HG02759 (cell line): ENCODE measurements around the gene LHFPL2.
"Not testable (repeated sequence)": the region's sequence is repeated elsewhere in the genome, so short reads cannot be mapped to it uniquely, and the experiment has no call there.

ENCODE experiments used
- ATAC-seq: cut with Tn5 transposase; IDR thresholded peaks from one replicate; pipeline ENCODE4 v1.9.1; 2021; ENCODE audit warnings: mild to moderate bottlenecking, moderate library complexity; ENCODE audit not compliant: unreplicated experiment

Gene LHFPL2

GRCh38 chr5:78622302-78622971 lies 26.1 kb downstream of the LHFPL2 start:
- ATAC-seq, result no peak

GRCh38 chr5:78621291-78621738 lies 27.3 kb downstream of the LHFPL2 start:
- no peak for ATAC-seq

DNA sequence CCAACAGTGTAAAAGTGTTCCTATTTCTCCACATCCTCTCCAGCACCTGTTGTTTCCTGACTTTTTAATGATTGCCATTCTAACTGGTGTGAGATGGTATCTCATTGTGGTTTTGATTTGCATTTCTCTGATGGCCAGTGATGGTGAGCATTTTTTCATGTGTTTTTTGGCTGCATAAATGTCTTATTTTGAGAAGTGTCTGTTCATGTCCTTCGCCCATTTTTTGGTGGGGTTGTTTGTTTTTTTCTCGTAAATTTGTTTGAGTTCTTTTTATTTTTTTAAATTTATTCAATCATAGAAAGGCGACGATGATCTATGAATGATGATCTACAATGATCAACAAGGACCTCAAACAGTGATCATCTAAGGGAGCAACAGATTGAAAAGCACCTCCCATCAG lies 28.5 kb downstream of the LHFPL2 start:
- ATAC-seq, result not testable (repeated sequence)

DNA sequence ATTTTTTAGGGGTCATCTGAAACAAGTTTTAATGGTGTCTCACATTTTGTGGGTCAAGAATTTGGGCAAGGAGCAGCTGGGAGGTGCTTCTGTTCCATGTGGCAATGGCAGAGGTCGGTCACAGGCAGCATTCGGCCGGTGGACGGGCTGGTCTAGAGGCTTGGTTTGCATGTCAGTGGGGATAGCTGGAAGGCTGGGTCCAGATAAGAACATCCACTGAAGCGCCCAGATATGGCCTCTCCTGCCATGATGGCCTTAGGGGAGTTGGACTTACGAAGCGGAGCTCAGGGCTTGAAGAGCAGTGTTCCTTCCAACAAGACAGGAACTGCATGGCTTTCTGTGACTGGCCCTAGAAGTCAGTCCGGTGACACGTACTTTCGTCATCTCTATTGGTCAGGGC lies 30.3 kb downstream of the LHFPL2 start:
- no peak for ATAC-seq

GRCh38 chr5:78615697-78616096 lies 32.9 kb downstream of the LHFPL2 start:
- ATAC-seq, result no peak

- no peak for ATAC-seq
Measured at GRCh38 chr5:78614816-78615215, 33.8 kb downstream of the LHFPL2 start.

- ATAC-seq, result no peak
Measured at GRCh38 chr5:78613756-78614155, 34.8 kb downstream of the LHFPL2 start.

GRCh38 chr5:78613151-78613533 lies 35.4 kb downstream of the LHFPL2 start:
- no peak for ATAC-seq

DNA sequence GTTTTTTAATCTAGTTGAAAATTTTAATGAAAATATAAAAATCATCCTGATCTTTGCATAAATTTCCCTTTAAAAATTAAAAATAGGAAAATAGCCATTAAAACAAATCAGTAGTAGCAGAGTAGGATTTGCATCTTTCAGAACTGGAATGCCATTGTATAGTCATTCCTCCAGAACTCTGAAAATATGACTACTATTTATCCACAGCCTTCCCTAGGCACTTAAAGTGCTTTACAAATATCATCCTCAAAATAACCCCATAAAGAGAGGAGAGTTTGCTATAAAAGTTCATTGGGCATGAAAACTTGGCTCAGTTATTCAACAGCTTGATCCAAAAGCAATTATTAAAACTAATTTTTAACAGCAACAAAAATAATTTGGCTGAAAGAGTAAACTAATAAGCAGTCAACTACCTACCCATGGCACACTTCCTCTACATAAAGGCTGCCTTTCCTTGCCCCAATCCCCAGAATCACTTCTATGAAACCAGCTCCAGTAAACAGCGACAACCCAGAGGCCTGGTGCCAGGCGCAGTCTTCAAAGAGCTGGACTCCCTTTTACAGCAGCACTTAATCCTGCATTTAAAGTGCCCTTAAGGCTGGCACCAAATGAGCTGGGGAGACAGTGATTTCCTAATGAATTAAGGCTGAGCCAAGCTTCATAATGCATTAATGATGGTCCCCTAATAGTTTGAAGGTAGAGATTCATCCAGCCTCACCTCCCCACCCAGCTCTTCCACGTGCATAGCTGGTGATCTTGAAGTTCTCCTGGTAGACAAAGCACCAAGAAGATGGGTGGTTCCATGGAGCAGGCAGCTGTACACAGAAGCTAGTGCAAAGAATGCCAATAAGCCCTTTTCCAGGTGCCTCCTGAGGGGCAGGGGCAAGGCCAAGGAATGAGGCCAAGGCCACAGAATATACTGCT lies 36.1 kb downstream of the LHFPL2 start:
- no peak for ATAC-seq

- no peak for ATAC-seq
Measured at GRCh38 chr5:78611126-78611605, 37.4 kb downstream of the LHFPL2 start.

DNA sequence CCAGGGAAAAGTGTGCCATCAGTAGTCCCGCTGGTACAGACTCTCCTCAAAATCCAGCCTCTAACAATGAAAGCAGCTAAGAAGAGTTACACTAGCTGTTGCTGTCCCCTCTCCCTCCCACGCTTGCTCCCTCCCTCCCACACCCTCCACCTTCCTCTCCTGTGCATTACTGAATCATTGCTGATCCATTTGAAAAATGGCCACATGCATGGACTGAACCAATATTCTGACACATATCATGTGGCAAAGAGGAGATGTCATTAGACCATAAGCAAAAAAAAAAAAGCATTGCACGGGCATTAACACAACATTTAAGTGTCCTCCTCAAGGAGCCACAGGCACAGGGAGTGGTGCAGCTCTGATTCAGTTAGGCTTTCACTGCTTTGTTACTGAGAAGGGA lies 37.9 kb downstream of the LHFPL2 start:
- no peak for ATAC-seq

- ATAC-seq, result no peak
Measured at GRCh38 chr5:78610163-78610583, 38.4 kb downstream of the LHFPL2 start.

- no peak for ATAC-seq
Measured at GRCh38 chr5:78607864-78608263, 40.7 kb downstream of the LHFPL2 start.

DNA sequence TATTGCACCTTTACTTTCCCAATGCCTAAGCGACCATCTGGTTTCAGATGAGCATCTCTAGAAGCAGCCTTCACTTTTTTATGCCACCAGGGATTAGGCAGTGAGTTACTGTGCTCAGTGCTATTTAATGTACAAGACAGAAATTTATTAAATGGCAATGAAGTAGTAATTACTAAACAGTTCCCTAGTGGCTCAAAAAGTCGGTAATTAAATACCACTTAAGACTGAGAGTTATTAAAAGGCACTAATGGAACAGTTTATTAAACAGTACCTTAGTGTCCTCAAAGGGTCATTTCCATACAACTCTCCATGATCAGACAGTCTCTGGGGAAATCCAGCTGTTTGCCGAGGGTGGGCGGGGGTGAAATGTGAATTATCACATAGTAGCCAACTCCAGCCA lies 42.3 kb downstream of the LHFPL2 start:
- ATAC-seq, result no peak

GRCh38 chr5:78605611-78606010 lies 43.0 kb downstream of the LHFPL2 start:
- no peak for ATAC-seq

DNA sequence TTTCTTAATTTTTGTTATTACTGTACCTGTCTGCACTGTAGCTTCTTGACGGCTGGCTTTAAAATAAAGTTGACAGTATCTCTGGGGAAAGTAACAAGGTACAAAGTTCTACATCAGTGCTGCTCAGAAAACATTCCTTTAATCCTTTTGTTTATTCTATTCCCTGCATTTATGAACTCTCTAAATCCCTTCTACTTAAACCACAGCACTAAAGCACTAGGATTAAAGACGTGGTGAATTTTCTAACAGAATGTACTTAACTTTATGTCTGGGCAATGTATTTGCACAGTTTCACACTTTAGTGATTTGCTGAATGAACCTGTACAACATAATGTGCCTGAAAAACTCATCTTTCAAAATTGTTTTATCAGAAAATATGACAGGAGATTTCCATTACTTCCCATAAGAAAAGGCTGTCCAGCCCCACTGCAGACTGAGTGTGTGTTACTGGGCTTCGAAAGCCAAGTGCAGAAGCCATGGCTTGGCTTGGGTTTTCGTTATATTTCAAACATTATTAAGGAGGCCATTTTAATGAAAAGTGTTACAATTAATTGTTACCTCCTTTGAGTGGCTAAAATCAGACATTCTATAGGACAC lies 43.8 kb downstream of the LHFPL2 start:
- ATAC-seq, result no peak

DNA sequence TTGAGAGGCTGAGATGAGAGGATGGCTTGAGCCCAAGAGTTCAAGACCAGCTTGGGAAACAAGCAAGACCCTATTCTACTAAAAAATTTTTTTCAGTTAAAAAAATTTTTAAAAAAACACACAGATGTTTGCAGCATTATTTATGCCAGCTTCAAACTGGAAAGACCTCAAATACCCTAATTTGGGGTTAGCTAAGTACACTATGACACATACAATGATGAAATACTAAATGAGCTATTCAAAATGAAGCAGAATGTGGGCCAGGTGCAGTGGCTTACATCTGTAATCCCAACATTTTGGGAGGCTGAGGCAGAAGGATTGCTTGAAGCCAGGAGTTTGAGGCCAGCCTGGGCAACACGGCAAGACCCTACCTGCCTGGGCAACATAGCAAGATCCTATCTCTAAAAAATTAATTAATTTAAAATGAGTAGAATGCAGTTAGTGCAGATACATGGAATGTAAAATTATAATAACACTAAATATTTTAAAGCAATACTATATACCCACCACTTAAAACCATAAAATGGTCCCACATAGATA lies 44.9 kb downstream of the LHFPL2 start:
- ATAC-seq, result no peak

GRCh38 chr5:78602400-78602799 lies 46.2 kb downstream of the LHFPL2 start:
- no peak for ATAC-seq

GRCh38 chr5:78601559-78602314 lies 46.8 kb downstream of the LHFPL2 start:
- ATAC-seq, result no peak

GRCh38 chr5:78600687-78601414 lies 47.7 kb downstream of the LHFPL2 start:
- ATAC-seq, result no peak
